ENCODE results near the gene PLCB3. TPM values are rescaled to one million over a fixed set of nuclear protein-coding genes. Genes with fewer than 3 reads are reported as not detected.
"Not testable (repeated sequence)": the region's sequence is repeated elsewhere in the genome, so short reads cannot be mapped to it uniquely, and the experiment has no call there.

Gene PLCB3
- total RNA-seq, 1 experiment from 2014 or later: 45.3 TPM

GRCh38 chr11:64314805-64315561, 63.7 kb downstream of the PLCB3 start:
- no peak for DNase-seq (ENCODE audit: low spot score)
- no TSS peak for BruUV-seq (replicated peaks)
- H3K27me3 ChIP-seq (replicated peaks; ENCODE audit: insufficient read depth, low read depth, low read length, poor library complexity): no peaks in the 10 kb centered on the region
- peaks cover 18% of the 10 kb centered on the region for H3K36me3 ChIP-seq (ENCODE audit: insufficient read depth, low read length, poor library complexity, severe bottlenecking)
- H3K4me1 ChIP-seq (ENCODE audit: insufficient read depth, low read length, poor library complexity, severe bottlenecking): peaks cover 15% of the 10 kb centered on the region
- H3K9me3 ChIP-seq (ENCODE audit: low read depth, low read length, poor library complexity, severe bottlenecking): no peaks in the 10 kb centered on the region
- no peak overlapping the region for H3K27ac ChIP-seq (ENCODE audit: low read depth, low read length, poor library complexity, severe bottlenecking)
- POLR2A ChIA-PET (ENCODE audit: low non-redundant PET): no interaction called here
- no peak overlapping the region for H3K4me3 ChIP-seq (ENCODE audit: low read depth, low read length, poor library complexity, severe bottlenecking)
- intact Hi-C loops (cut with micrococcal nuclease; ENCODE audit: unreplicated experiment): no loop called here
- CTCF ChIA-PET: no interaction called here
- TF ChIP-seq CTCF (conservative IDR thresholded peaks at IDR 0.05; ENCODE audit: low read depth, low read length) (no peak), EZH2 (IDR thresholded peaks at IDR 0.05; ENCODE audit: borderline replicate concordance, low read depth, low read length, poor library complexity, severe bottlenecking) (no peak)

- CTCF ChIA-PET; H3K9me3 ChIP-seq (ENCODE audit: low read depth, low read length, poor library complexity, severe bottlenecking); intact Hi-C loops (cut with micrococcal nuclease; ENCODE audit: unreplicated experiment); POLR2A ChIA-PET (ENCODE audit: low non-redundant PET); DNase-seq (ENCODE audit: low spot score); H3K27me3 ChIP-seq (replicated peaks; ENCODE audit: insufficient read depth, low read depth, low read length, poor library complexity); H3K27ac ChIP-seq (ENCODE audit: low read depth, low read length, poor library complexity, severe bottlenecking); BruUV-seq (replicated peaks): not testable (repeated sequence)
- Histone ChIP-seq H3K4me3 (ENCODE audit: low read depth, low read length, poor library complexity, severe bottlenecking) (peak overlapping the region; percentile 85), H3K4me1 (ENCODE audit: insufficient read depth, low read length, poor library complexity, severe bottlenecking) (peaks cover 15% of the 10 kb centered on the region), H3K36me3 (ENCODE audit: insufficient read depth, low read length, poor library complexity, severe bottlenecking) (peaks cover 22% of the 10 kb centered on the region)
These were observed 64.6 kb downstream of the PLCB3 start for GRCh38 chr11:64315667-64316526.

DNA sequence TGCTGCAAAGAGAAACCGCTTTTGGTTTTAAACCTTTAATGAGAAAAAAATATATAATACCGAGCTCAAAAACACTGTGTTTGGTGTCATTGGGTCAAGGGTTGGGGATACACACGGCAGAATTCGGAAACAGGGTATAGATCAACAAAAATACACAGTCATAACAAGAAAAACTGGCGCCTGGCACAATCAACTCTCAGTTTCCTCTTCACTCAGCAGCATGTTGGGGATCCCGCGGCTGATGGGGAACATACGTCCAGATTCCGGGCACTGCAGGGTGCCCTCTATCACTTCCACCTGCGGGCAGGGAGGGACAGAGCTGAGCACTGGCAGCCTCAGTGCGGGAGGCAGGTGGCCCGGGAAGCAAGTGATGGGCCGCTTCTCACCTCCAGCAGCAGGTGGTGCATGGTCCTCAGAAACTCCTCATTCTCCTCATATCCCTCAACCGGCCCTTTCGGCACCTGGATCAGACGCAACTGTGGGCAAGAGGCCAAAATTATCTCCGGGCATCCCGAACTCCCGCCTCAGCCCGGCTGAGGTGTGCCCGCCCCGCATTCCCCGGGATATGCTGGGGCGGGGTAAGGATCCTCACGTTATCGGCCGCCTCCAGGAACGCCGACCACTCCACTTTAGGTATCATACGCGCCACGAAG, 65.5 kb downstream of the PLCB3 start:
- H3K9me3 ChIP-seq (ENCODE audit: low read depth, low read length, poor library complexity, severe bottlenecking): no peaks in the 10 kb centered on the region
- H3K4me1 ChIP-seq (ENCODE audit: insufficient read depth, low read length, poor library complexity, severe bottlenecking): peaks cover 15% of the 10 kb centered on the region
- peak overlapping the region; percentile 94 for H3K27ac ChIP-seq (ENCODE audit: low read depth, low read length, poor library complexity, severe bottlenecking)
- intact Hi-C loops (cut with micrococcal nuclease; ENCODE audit: unreplicated experiment): no loop called here
- CTCF ChIA-PET: interaction anchor here (0.8 to 2.5 kb wide), 7 partner anchors 15 to 372 kb away, joined by 3 to 29 read pairs (median 3); no protein-coding TSS in a partner anchor
- POLR2A ChIA-PET (ENCODE audit: low non-redundant PET): interaction anchor here (0.9 kb wide), 1 partner anchor 805 kb away, joined by 3 read pairs; the partner anchor contains the start of genes FAU and MRPL49
- DNase-seq (ENCODE audit: low spot score): no peak
- peaks cover 26% of the 10 kb centered on the region for H3K36me3 ChIP-seq (ENCODE audit: insufficient read depth, low read length, poor library complexity, severe bottlenecking)
- H3K27me3 ChIP-seq (replicated peaks; ENCODE audit: insufficient read depth, low read depth, low read length, poor library complexity): no peaks in the 10 kb centered on the region
- BruUV-seq (replicated peaks): TSS peak; percentile 100
- peak overlapping the region; percentile 85 for H3K4me3 ChIP-seq (ENCODE audit: low read depth, low read length, poor library complexity, severe bottlenecking)
- no peak for TF ChIP-seq CTCF (conservative IDR thresholded peaks at IDR 0.05; ENCODE audit: low read depth, low read length)
- no peak for TF ChIP-seq EZH2 (IDR thresholded peaks at IDR 0.05; ENCODE audit: borderline replicate concordance, low read depth, low read length, poor library complexity, severe bottlenecking)
